ENCODE measurements around the gene RPS19. TPM values are rescaled to one million over a fixed set of nuclear protein-coding genes. Genes with fewer than 3 reads are reported as not detected.

The RPS19 gene
- total RNA-seq, 1 experiment from 2014 or later = 3,152 TPM

GRCh38 chr19:41915021-41915775 lies 55.1 kb downstream of the RPS19 start (continued):
- TF ChIP-seq ZNF425 (CRISPR knock-in tag; conservative IDR thresholded peaks at IDR 0.05) = no peak
- no peak for TF ChIP-seq ZNF232 (CRISPR knock-in tag; IDR thresholded peaks at IDR 0.05)
- TF ChIP-seq KAT7 (CRISPR knock-in tag; IDR thresholded peaks at IDR 0.05; ENCODE audit: borderline replicate concordance) = no peak
- TF ChIP-seq ZNF532 (CRISPR knock-in tag; IDR thresholded peaks at IDR 0.05; ENCODE audit: borderline replicate concordance) = no peak
- no peak for TF ChIP-seq CREM (CRISPR knock-in tag; IDR thresholded peaks at IDR 0.05)
- TF ChIP-seq, protein P1, sequence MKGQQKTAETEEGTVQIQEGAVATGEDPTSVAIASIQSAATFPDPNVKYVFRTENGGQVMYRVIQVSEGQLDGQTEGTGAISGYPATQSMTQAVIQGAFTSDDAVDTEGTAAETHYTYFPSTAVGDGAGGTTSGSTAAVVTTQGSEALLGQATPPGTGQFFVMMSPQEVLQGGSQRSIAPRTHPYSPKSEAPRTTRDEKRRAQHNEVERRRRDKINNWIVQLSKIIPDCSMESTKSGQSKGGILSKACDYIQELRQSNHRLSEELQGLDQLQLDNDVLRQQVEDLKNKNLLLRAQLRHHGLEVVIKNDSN (CRISPR knock-in tag; IDR thresholded peaks at IDR 0.05) = no peak
- no peak for TF ChIP-seq ZNF219 (CRISPR knock-in tag; IDR thresholded peaks at IDR 0.05; ENCODE audit: borderline replicate concordance)
- TF ChIP-seq TEAD4 (CRISPR knock-in tag; IDR thresholded peaks at IDR 0.05) = no peak
- TF ChIP-seq PRRX2 (CRISPR knock-in tag; IDR thresholded peaks at IDR 0.05) = no peak
- no peak for TF ChIP-seq RELA (CRISPR knock-in tag; IDR thresholded peaks at IDR 0.05; ENCODE audit: borderline replicate concordance)
- TF ChIP-seq, protein P2, sequence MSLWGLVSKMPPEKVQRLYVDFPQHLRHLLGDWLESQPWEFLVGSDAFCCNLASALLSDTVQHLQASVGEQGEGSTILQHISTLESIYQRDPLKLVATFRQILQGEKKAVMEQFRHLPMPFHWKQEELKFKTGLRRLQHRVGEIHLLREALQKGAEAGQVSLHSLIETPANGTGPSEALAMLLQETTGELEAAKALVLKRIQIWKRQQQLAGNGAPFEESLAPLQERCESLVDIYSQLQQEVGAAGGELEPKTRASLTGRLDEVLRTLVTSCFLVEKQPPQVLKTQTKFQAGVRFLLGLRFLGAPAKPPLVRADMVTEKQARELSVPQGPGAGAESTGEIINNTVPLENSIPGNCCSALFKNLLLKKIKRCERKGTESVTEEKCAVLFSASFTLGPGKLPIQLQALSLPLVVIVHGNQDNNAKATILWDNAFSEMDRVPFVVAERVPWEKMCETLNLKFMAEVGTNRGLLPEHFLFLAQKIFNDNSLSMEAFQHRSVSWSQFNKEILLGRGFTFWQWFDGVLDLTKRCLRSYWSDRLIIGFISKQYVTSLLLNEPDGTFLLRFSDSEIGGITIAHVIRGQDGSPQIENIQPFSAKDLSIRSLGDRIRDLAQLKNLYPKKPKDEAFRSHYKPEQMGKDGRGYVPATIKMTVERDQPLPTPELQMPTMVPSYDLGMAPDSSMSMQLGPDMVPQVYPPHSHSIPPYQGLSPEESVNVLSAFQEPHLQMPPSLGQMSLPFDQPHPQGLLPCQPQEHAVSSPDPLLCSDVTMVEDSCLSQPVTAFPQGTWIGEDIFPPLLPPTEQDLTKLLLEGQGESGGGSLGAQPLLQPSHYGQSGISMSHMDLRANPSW (CRISPR knock-in tag; conservative IDR thresholded peaks at IDR 0.05; ENCODE audit: low read depth) = no peak
- TF ChIP-seq ZNF396 (CRISPR knock-in tag; IDR thresholded peaks at IDR 0.05; ENCODE audit: borderline replicate concordance) = no peak

GRCh38 chr19:41915776-41916414 lies 55.8 kb downstream of the RPS19 start:
- Mint-ChIP-seq H3K4me1 (peaks cover 9% of the 10 kb centered on the region), H3K27ac (no peak overlapping the region), H3K36me3 (no peaks in the 10 kb centered on the region), H3K4me3 (no peak overlapping the region), H3K9me3 (no peaks in the 10 kb centered on the region), H3K27me3 (ENCODE audit: low read depth) (no peaks in the 10 kb centered on the region)
- DNase-seq (ENCODE audit: low spot score) (no peak), ATAC-seq (no peak)
- TF ChIP-seq ATF1 (CRISPR knock-in tag; IDR thresholded peaks at IDR 0.05) (no peak), MXD4 (CRISPR knock-in tag; IDR thresholded peaks at IDR 0.05; ENCODE audit: borderline replicate concordance) (no peak)
- POLR2A ChIA-PET = no interaction called here
- CTCF ChIA-PET = no interaction called here
